ENCODE measurements around the gene NEDD9. TPM values are rescaled to one million over a fixed set of nuclear protein-coding genes. Genes with fewer than 3 reads are reported as not detected.

Gene NEDD9
- total and polyA plus RNA-seq, 2 of the 4 experiments (the other 2 are of a cell fraction): 7.6 to 16.5 TPM

DNA sequence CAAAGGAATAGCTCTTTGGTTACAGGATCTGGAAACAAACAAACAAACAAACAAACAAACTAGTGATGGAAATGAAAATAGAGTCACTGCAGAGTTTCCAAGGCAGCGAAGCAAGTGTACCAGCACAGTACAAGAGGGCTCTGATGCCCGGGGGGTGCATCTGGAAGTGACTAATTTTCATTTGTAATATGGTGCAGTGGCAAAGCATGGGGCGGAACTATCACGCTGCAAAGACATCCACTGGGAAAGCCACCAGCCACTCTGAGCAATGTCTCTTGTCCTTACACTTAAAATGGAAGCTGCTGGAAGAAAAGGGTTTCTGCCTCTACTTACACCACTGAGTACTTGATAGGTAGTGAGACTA, 44.4 kb upstream of the NEDD9 start:
- peak overlapping the region; percentile 32; the same call in 1 of the 2 replicates for H3K4me2 ChIP-seq (ENCODE audit: low read depth, low read length)
- peak overlapping the region; percentile 84 for H3K14ac ChIP-seq (replicated peaks; ENCODE audit: low read depth, low read length)
- no peak overlapping the region for H3K4me3 ChIP-seq (ENCODE audit: insufficient read depth, low read depth, low read length)
- H3K9me3 ChIP-seq (ENCODE audit: control insufficient read depth, insufficient read depth, low read length): no peaks in the 10 kb centered on the region
- dilution Hi-C loops (cut with HindIII; ENCODE audit: low sequenced_read_pairs, unreplicated experiment) (no loop called here), intact Hi-C loops (cut with micrococcal nuclease) (no loop called here), in situ Hi-C loops (cut with MboI; ENCODE audit: low sequenced_read_pairs) (no loop called here)
- H3K9me1 ChIP-seq (ENCODE audit: insufficient read depth, low read length): peaks cover 35% of the 10 kb centered on the region
- H2AFZ ChIP-seq (replicated peaks; ENCODE audit: low read length, poor library complexity): no peak overlapping the region
- H2BK15ac ChIP-seq (ENCODE audit: low read depth, low read length): peak overlapping the region; percentile 54; the same call in 2 of the 3 replicates
- H3K18ac ChIP-seq (ENCODE audit: low read depth, low read length): peak overlapping the region; percentile 82
- ChIA-PET CTCF (interaction anchor here (1.0 kb wide), 1 partner anchor 219 kb away, joined by 3 read pairs; no protein-coding TSS in a partner anchor), POLR2A (ENCODE audit: unreplicated experiment) (interaction anchor here (0.6 kb wide), 1 partner anchor 86 kb away, joined by 3 read pairs; no protein-coding TSS in a partner anchor)
- no peaks in the 10 kb centered on the region for H3K36me3 ChIP-seq (ENCODE audit: control insufficient read depth, insufficient read depth, low read length)
- H4K20me1 ChIP-seq (ENCODE audit: insufficient read depth, low read length): no peaks in the 10 kb centered on the region
- ATAC-seq (ENCODE audit: low read depth): no peak
- peaks cover 28% of the 10 kb centered on the region for H3K4me1 ChIP-seq (ENCODE audit: control insufficient read depth, insufficient read depth, low read length)
- H3K56ac ChIP-seq (ENCODE audit: extremely low read depth, insufficient read depth, low read length): peak overlapping the region; percentile 66; the same call in 1 of the 2 replicates
- BruUV-seq (replicated peaks): no TSS peak
- H2AK5ac ChIP-seq (ENCODE audit: low read depth, low read length): peak overlapping the region; percentile 86
- no peak overlapping the region for H3K9ac ChIP-seq (ENCODE audit: low read depth, low read length)
- no peak for DNase-seq
- H3K27ac ChIP-seq (ENCODE audit: insufficient read depth, low read length): peak overlapping the region; percentile 60
- peak overlapping the region; percentile 35 for H2AK9ac ChIP-seq (replicated peaks; ENCODE audit: low read depth, low read length, poor library complexity)
- H2BK5ac ChIP-seq (ENCODE audit: low read depth, low read length, poor library complexity, severe bottlenecking): peak overlapping the region; percentile 57
- no CpG with 5 or more reads among the region's 4 CpGs for WGBS, 2 experiments (ENCODE audit: extremely low coverage in 2 of 2, insufficient read length in 1 of 2)
- H3K23ac ChIP-seq (ENCODE audit: low read depth, low read length): peak overlapping the region; percentile 85
- H4K5ac ChIP-seq (ENCODE audit: low read depth, low read length): peak overlapping the region; percentile 58
- no peak for TF ChIP-seq CEBPB (IDR thresholded peaks at IDR 0.05; ENCODE audit: low read depth, low read length)
- TF ChIP-seq RCOR1 (IDR thresholded peaks at IDR 0.05; ENCODE audit: insufficient replicate concordance, low read length): no peak
- TF ChIP-seq BHLHE40 (IDR thresholded peaks at IDR 0.05; ENCODE audit: low read depth, low read length): no peak
- no peak for TF ChIP-seq RAD21 (IDR thresholded peaks at IDR 0.05; ENCODE audit: low read length)
- TF ChIP-seq MAZ (IDR thresholded peaks at IDR 0.05; ENCODE audit: borderline replicate concordance, low read depth, low read length): no peak
- TF ChIP-seq, protein P1, sequence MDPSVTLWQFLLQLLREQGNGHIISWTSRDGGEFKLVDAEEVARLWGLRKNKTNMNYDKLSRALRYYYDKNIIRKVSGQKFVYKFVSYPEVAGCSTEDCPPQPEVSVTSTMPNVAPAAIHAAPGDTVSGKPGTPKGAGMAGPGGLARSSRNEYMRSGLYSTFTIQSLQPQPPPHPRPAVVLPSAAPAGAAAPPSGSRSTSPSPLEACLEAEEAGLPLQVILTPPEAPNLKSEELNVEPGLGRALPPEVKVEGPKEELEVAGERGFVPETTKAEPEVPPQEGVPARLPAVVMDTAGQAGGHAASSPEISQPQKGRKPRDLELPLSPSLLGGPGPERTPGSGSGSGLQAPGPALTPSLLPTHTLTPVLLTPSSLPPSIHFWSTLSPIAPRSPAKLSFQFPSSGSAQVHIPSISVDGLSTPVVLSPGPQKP (IDR thresholded peaks at IDR 0.05; ENCODE audit: borderline replicate concordance, low read depth, low read length): no peak
- no peak for TF ChIP-seq MAFK (IDR thresholded peaks at IDR 0.05; ENCODE audit: low read depth, low read length)
- TF ChIP-seq NFE2L2 (IDR thresholded peaks at IDR 0.05; ENCODE audit: low read depth, low read length): no peak
- no peak for TF ChIP-seq MXI1 (IDR thresholded peaks at IDR 0.05; ENCODE audit: borderline replicate concordance, low read depth, low read length)
- no peak for TF ChIP-seq POLR2A (IDR thresholded peaks at IDR 0.05; ENCODE audit: low read depth, low read length)
- TF ChIP-seq FOS (IDR thresholded peaks at IDR 0.05; ENCODE audit: low read depth, low read length): no peak
- TF ChIP-seq, protein P2, sequence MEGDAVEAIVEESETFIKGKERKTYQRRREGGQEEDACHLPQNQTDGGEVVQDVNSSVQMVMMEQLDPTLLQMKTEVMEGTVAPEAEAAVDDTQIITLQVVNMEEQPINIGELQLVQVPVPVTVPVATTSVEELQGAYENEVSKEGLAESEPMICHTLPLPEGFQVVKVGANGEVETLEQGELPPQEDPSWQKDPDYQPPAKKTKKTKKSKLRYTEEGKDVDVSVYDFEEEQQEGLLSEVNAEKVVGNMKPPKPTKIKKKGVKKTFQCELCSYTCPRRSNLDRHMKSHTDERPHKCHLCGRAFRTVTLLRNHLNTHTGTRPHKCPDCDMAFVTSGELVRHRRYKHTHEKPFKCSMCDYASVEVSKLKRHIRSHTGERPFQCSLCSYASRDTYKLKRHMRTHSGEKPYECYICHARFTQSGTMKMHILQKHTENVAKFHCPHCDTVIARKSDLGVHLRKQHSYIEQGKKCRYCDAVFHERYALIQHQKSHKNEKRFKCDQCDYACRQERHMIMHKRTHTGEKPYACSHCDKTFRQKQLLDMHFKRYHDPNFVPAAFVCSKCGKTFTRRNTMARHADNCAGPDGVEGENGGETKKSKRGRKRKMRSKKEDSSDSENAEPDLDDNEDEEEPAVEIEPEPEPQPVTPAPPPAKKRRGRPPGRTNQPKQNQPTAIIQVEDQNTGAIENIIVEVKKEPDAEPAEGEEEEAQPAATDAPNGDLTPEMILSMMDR (conservative IDR thresholded peaks at IDR 0.05; ENCODE audit: low read depth, low read length): no peak
- TF ChIP-seq RFX5 (IDR thresholded peaks at IDR 0.05; ENCODE audit: low read depth, low read length): no peak
- H4K91ac ChIP-seq (ENCODE audit: insufficient read depth, low read depth, low read length): peak overlapping the region; percentile 71
- peak overlapping the region; percentile 88 for H3K4ac ChIP-seq (ENCODE audit: low read depth, low read length)
- H2BK120ac ChIP-seq (ENCODE audit: low read depth, low read length): peak overlapping the region; percentile 98
- H2BK20ac ChIP-seq (ENCODE audit: low read depth, low read length): peak overlapping the region; percentile 94
- peak overlapping the region; percentile 3 to 83 for H4K8ac ChIP-seq (ENCODE audit: low read depth in 2 of 2, low read length in 2 of 2)
- no peaks in the 10 kb centered on the region; a peak in 1 of 4 replicates for H3K79me1 ChIP-seq (ENCODE audit: low read depth in 1 of 2, low read length in 2 of 2)
- H3K27me3 ChIP-seq (ENCODE audit: control insufficient read depth, insufficient read depth, low read length): no peaks in the 10 kb centered on the region

Data from IMR-90 (cell line).